Memory B cell (primary cell): Measurements from ENCODE around the gene DIP2C.
A peak's percentile ranks its signal among the peaks of the same experiment; 100 is the strongest.
"Not testable (repeated sequence)": the region's sequence is repeated elsewhere in the genome, so short reads cannot be mapped to it uniquely, and the experiment has no call there.

Experiments
- ATAC-seq: fragments of 150-1000 bp; cut with Tn5 transposase; 2 replicates; pipeline ENCODE4 v1.10.0; 2021; ENCODE audit warnings: low read depth, mild to moderate bottlenecking, moderate library complexity
- DNase-seq, 2 donors: peaks; one replicate each; pipeline ENCODE4 v3.0.0; 2022; ENCODE audit warnings: low spot score in 2 of 2
- H3K27ac Mint-ChIP-seq: one replicate; pipeline ENCODE4 v1.8.0; 2022; ENCODE audit warnings: mild to moderate bottlenecking, moderate library complexity, mixed read lengths
- H3K27me3 Mint-ChIP-seq: one replicate; pipeline ENCODE4 v1.8.0; 2022; ENCODE audit warnings: mixed read lengths
- H3K36me3 Mint-ChIP-seq: one replicate; pipeline ENCODE4 v1.8.0; 2022; ENCODE audit warnings: mild to moderate bottlenecking, mixed read lengths
- H3K4me1 Mint-ChIP-seq: one replicate; pipeline ENCODE4 v1.8.0; 2022; ENCODE audit warnings: mixed read lengths
- H3K4me3 Mint-ChIP-seq: one replicate; pipeline ENCODE4 v1.8.0; 2022; ENCODE audit warnings: mild to moderate bottlenecking, moderate library complexity, mixed read lengths
- H3K9me3 Mint-ChIP-seq: one replicate; pipeline ENCODE4 v1.8.0; 2022; ENCODE audit warnings: mixed read lengths

DIP2C gene

DNA sequence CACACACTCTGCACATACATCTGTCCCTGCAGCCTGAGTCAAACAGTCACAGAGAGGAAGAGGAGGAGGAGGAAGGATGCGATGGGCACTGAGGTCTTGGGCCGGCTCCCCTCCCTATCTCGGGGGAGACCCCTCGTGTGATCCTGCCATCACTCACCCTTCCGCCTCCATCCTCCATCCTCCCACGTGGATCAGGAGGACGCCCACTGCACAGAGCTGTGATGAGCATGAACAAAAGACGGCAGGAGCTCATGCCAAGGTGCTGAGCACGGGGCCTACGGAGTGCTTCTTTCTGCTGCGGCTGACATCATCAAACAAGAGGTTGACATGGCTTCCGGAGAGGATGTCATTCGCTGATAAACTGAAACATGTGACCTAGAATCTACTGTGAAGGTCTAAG is 68.0 kb downstream of the DIP2C start:
- Mint-ChIP-seq H3K4me1 (peaks cover 24% of the 10 kb centered on the region), H3K9me3 (no peaks in the 10 kb centered on the region), H3K4me3 (peak overlapping the region; percentile 1), H3K27me3 (peaks cover 39% of the 10 kb centered on the region), H3K36me3 (peaks cover 1% of the 10 kb centered on the region), H3K27ac (no peak overlapping the region)
- DNase-seq = no peak
- no peak for ATAC-seq

GRCh38 chr10:620971-621370 is 68.5 kb downstream of the DIP2C start:
- peak overlapping the region; percentile 1 for H3K4me3 Mint-ChIP-seq
- no peak for ATAC-seq
- peaks cover 24% of the 10 kb centered on the region for H3K4me1 Mint-ChIP-seq
- H3K27me3 Mint-ChIP-seq = peaks cover 36% of the 10 kb centered on the region
- H3K27ac Mint-ChIP-seq = no peak overlapping the region
- H3K36me3 Mint-ChIP-seq = peaks cover 1% of the 10 kb centered on the region
- no peak for DNase-seq
- H3K9me3 Mint-ChIP-seq = no peaks in the 10 kb centered on the region

- peaks cover 24% of the 10 kb centered on the region for H3K4me1 Mint-ChIP-seq
- H3K36me3 Mint-ChIP-seq = peaks cover 1% of the 10 kb centered on the region
- ATAC-seq (peak; percentile 83), DNase-seq (peak in 1 of 2 donors; percentile 41)
- H3K4me3 Mint-ChIP-seq = peak overlapping the region; percentile 53
- peaks cover 36% of the 10 kb centered on the region for H3K27me3 Mint-ChIP-seq
- peak overlapping the region; percentile 47 for H3K27ac Mint-ChIP-seq
- H3K9me3 Mint-ChIP-seq = no peaks in the 10 kb centered on the region
These were observed 69.1 kb downstream of the DIP2C start for GRCh38 chr10:620417-620816.

GRCh38 chr10:619710-620109 is 69.8 kb downstream of the DIP2C start:
- Mint-ChIP-seq H3K9me3 (no peaks in the 10 kb centered on the region), H3K4me3 (peak overlapping the region; percentile 53), H3K27me3 (peaks cover 38% of the 10 kb centered on the region), H3K27ac (peak overlapping the region; percentile 47), H3K4me1 (peaks cover 24% of the 10 kb centered on the region), H3K36me3 (peaks cover 1% of the 10 kb centered on the region)
- peak; percentile 47 for ATAC-seq
- DNase-seq = no peak

DNA sequence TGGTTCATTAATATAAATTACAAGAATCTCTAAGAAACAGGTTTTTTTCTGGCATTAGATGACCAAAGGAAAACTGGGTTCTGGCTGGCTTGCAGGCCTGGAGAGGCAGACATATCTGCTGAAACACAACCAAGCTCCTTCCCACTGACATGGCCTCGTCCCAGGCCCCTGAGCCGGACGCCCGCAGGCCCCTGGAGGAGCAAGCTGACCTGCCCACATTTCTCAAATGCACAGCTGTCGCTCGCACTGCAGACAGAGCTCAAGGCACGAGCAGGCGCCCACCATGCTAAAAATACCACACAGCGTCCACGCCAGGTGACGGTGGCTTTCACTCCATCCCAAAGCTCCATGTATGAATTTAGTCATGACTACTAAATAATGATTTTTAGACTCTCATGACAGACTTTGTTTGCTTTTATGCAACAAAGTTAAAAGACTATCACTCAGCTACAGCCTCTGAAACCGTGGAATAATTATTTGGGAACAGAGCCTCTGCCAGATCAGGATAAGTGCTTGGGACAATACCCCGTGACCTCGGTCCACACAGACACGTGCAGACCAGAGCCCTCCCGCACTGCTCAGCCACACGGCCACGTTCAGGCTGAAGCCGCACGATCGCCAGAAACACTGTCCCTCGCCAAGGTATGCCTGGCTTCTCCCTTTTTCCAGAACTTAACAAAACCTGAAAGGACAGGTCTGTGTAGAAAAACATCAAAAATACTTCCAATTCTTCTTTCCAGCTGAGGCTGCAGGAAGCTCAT is 71.1 kb downstream of the DIP2C start:
- Mint-ChIP-seq H3K4me1 (peaks cover 22% of the 10 kb centered on the region), H3K9me3 (no peaks in the 10 kb centered on the region), H3K36me3 (peaks cover 1% of the 10 kb centered on the region), H3K27me3 (peaks cover 36% of the 10 kb centered on the region), H3K27ac (no peak overlapping the region), H3K4me3 (no peak overlapping the region)
- ATAC-seq (no peak), DNase-seq (no peak)

DNA sequence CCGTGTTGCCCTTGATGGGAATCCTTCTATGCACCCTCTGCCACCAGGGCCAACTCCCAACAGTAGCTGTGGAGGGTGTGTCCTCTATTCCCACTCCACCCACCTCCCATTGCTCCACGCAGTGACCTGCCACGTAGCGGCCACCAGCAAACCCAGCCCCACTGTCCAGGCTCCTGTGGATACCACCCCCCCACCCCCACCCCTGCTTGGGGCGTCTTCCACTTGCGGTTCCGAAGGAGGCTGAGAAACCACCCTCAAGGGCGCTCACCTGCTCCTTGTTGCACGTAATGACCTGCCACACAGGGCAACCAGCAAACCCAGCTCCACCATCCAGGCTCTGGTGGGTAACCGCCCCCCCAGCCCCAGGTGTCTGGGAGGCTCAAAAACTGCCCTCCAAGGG is 72.0 kb downstream of the DIP2C start:
- H3K4me3 Mint-ChIP-seq = no peak overlapping the region
- peaks cover 28% of the 10 kb centered on the region for H3K27me3 Mint-ChIP-seq
- H3K27ac Mint-ChIP-seq = no peak overlapping the region
- no peaks in the 10 kb centered on the region for H3K9me3 Mint-ChIP-seq
- H3K36me3 Mint-ChIP-seq = no peaks in the 10 kb centered on the region
- H3K4me1 Mint-ChIP-seq = peaks cover 22% of the 10 kb centered on the region
- DNase-seq (no peak), ATAC-seq (no peak)

GRCh38 chr10:615583-616152 is 73.8 kb downstream of the DIP2C start:
- Mint-ChIP-seq H3K36me3 (no peaks in the 10 kb centered on the region), H3K27ac (no peak overlapping the region), H3K27me3 (peaks cover 22% of the 10 kb centered on the region), H3K9me3 (no peaks in the 10 kb centered on the region), H3K4me3 (no peak overlapping the region), H3K4me1 (peaks cover 13% of the 10 kb centered on the region)
- no peak for ATAC-seq
- DNase-seq = no peak

GRCh38 chr10:614790-615582 is 74.5 kb downstream of the DIP2C start:
- ATAC-seq (no peak), DNase-seq (no peak)
- no peak overlapping the region for H3K27ac Mint-ChIP-seq
- no peak overlapping the region for H3K4me3 Mint-ChIP-seq
- no peaks in the 10 kb centered on the region for H3K36me3 Mint-ChIP-seq
- no peaks in the 10 kb centered on the region for H3K9me3 Mint-ChIP-seq
- peaks cover 22% of the 10 kb centered on the region for H3K27me3 Mint-ChIP-seq
- peaks cover 6% of the 10 kb centered on the region for H3K4me1 Mint-ChIP-seq

GRCh38 chr10:614139-614711 is 75.2 kb downstream of the DIP2C start:
- no peaks in the 10 kb centered on the region for H3K9me3 Mint-ChIP-seq
- ATAC-seq (no peak), DNase-seq (no peak)
- H3K4me3 Mint-ChIP-seq = no peak overlapping the region
- H3K27ac Mint-ChIP-seq = no peak overlapping the region
- peaks cover 21% of the 10 kb centered on the region for H3K27me3 Mint-ChIP-seq
- H3K36me3 Mint-ChIP-seq = no peaks in the 10 kb centered on the region
- peaks cover 2% of the 10 kb centered on the region for H3K4me1 Mint-ChIP-seq

- H3K27me3 Mint-ChIP-seq = peaks cover 18% of the 10 kb centered on the region
- H3K4me3 Mint-ChIP-seq = no peak overlapping the region
- peaks cover 2% of the 10 kb centered on the region for H3K4me1 Mint-ChIP-seq
- peaks cover 1% of the 10 kb centered on the region for H3K9me3 Mint-ChIP-seq
- no peak overlapping the region for H3K27ac Mint-ChIP-seq
- H3K36me3 Mint-ChIP-seq = no peaks in the 10 kb centered on the region
- ATAC-seq = no peak
- no peak for DNase-seq
These were observed 76.0 kb downstream of the DIP2C start for GRCh38 chr10:613271-614138.

DNA sequence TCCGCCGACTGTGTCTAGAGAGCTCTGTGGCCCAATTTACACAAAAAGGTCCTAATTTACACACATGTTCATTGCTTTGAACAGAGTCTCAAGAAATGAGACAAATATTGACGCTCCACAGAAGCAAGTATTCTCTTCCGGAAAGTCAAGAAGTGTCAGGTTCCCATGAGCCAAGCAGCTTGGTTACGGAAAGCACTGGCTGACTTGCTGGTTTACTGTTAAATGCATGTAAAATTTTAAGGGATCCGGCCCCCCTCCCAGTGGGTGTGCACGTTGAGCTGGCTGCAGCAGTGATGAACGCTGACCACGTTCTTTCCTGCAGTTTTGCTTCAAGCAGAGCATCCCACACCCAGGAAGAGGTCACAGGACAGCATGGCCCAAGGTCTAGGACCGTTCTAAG is 76.8 kb downstream of the DIP2C start:
- peaks cover 2% of the 10 kb centered on the region for H3K4me1 Mint-ChIP-seq
- ATAC-seq = no peak
- peaks cover 15% of the 10 kb centered on the region for H3K27me3 Mint-ChIP-seq
- peaks cover 1% of the 10 kb centered on the region for H3K9me3 Mint-ChIP-seq
- H3K27ac Mint-ChIP-seq = no peak overlapping the region
- no peaks in the 10 kb centered on the region for H3K36me3 Mint-ChIP-seq
- H3K4me3 Mint-ChIP-seq = no peak overlapping the region
- DNase-seq = no peak

DNA sequence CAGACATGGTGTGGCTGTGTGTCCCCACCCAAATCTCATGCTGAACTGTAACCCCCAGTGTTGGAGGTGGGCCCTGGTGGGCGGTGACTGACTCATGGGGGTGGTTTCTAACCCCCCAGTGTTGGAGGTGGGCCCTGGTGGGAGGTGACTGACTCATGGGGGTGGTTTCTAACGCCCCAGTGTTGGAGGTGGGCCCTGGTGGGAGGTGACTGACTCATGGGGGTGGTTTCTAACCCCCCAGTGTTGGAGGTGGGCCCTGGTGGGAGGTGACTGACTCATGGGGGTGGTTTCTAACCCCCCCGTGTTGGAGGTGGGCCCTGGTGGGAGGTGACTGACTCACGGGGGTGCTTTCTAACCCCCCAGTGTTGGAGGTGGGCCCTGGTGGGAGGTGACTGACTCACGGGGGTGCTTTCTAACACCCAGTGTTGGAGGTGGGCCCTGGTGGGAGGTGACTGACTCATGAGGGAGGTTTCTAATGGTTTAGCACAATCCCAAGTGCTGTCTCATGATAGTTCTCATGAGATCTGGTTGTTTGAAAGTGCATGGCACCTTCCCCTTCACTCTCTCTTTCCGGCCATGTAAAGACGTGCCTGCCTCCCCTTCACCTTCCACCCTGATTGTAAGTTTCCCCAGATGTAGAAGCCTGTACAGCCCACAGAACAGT is 78.7 kb downstream of the DIP2C start:
- DNase-seq, H3K27ac Mint-ChIP-seq, H3K4me3 Mint-ChIP-seq, ATAC-seq, H3K36me3 Mint-ChIP-seq, H3K9me3 Mint-ChIP-seq, H3K4me1 Mint-ChIP-seq: not testable (repeated sequence)
- H3K27me3 Mint-ChIP-seq = peaks cover 11% of the 10 kb centered on the region
